ENCODE measurements around the gene REC8. TPM values are rescaled to one million over a fixed set of nuclear protein-coding genes. Genes with fewer than 3 reads are reported as not detected.

Gene REC8
- total RNA-seq, 4 donors from 2014 or later: 6.5 to 25.5 (median 16.3) TPM

DNA sequence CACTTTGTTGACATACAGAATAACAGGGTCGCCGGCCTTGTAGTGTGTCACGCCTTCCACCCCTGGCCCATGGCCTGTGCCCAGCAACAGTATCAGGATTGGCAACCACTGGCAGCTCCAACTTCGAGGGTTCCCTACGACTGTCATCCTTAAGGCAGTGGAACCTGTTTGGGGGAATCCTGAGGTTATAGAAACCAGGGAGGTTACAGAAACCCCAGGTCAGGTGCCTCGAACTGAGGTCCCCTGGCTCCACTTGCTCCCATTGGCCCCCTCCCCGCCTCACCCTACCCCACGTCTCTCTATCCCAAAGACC, 22.9 kb downstream of the REC8 start:
- Histone ChIP-seq H3K27ac (peak overlapping the region; percentile 96 to 99 (median 98)), H3K4me3 (peak overlapping the region; percentile 92 to 98 (median 96)), H3K9me3 (no peaks in the 10 kb centered on the region), H3K36me3 (peaks cover 0 to 36% (median 0%) of the 10 kb centered on the region in 3 donors), H3K27me3 (no peaks in the 10 kb centered on the region), H3K4me1 (peaks cover 0 to 56% (median 18%) of the 10 kb centered on the region in 4 donors)
- TF ChIP-seq, protein P1, sequence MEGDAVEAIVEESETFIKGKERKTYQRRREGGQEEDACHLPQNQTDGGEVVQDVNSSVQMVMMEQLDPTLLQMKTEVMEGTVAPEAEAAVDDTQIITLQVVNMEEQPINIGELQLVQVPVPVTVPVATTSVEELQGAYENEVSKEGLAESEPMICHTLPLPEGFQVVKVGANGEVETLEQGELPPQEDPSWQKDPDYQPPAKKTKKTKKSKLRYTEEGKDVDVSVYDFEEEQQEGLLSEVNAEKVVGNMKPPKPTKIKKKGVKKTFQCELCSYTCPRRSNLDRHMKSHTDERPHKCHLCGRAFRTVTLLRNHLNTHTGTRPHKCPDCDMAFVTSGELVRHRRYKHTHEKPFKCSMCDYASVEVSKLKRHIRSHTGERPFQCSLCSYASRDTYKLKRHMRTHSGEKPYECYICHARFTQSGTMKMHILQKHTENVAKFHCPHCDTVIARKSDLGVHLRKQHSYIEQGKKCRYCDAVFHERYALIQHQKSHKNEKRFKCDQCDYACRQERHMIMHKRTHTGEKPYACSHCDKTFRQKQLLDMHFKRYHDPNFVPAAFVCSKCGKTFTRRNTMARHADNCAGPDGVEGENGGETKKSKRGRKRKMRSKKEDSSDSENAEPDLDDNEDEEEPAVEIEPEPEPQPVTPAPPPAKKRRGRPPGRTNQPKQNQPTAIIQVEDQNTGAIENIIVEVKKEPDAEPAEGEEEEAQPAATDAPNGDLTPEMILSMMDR (IDR thresholded peaks at IDR 0.05): no peak
- no peak for TF ChIP-seq POLR2A (IDR thresholded peaks at IDR 0.05)
- TF ChIP-seq EP300 (IDR thresholded peaks at IDR 0.05): no peak
- 48 to 56% methylated on average over 8 of the region's 8 CpGs for WGBS, 2 donors
- no peak for DNase-seq (ENCODE audit: low spot score in 2 of 2)

DNA sequence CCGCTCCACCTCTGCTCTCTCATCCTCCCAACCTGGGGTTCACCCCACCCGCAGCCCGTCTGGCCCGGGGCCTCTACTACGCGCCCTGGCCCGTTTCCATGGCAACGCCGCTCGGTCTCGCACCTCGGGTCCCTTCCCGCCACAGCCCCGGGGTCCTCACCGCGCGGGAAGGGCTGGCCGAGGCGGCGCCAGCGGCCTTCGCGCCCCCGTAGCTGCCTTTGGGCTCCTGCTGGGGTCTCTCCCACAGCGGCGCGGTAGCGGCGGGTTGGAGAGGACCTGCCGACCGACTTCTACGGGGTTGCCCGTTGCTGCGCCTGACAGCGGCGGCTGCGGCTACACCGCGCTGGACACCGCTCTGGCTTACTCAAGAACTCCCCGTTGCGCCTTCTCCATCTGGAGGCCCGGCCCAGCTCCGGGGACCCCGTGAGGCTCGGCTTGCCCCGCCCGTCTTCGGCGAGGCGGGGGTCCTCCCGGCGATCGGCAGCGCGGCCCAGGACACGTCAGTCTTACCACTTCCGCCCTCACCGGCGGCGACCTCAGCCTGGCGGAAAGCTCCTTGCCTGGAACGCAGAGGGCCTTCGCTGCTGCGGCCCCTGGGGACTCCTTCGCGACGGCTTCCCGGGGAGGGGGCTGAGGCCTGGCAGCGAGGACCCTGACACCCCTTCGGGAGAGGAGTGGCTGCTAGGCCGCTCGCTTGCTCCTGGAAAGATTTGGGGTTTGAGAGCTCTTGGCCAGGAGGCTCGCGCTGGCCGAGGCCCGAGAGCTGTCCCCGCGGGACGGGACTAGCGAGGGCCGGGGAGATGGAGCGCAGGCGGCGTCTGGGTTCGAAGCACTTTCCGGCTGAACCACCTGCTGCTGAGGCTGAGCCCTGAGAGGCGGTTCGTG, 23.5 kb downstream of the REC8 start, which contains the start of gene TM9SF1:
Gene TM9SF1 (minus strand): TSS at position 256 of the 885 bp plus-strand sequence. CDS start 422 bp downstream, outside the sequence.
- Histone ChIP-seq H3K27ac (peak within 1 kb of the TSS; percentile 96 to 99 (median 98)), H3K4me1 (peaks cover 0 to 59% (median 18%) of the 10 kb centered on the region in 4 donors), H3K4me3 (peak within 1 kb of the TSS; percentile 92 to 98 (median 96)), H3K9me3 (no peaks in the 10 kb centered on the region), H3K27me3 (no peaks in the 10 kb centered on the region), H3K36me3 (peaks cover 0 to 34% (median 0%) of the 10 kb centered on the region in 3 donors)
- DNase-seq (ENCODE audit: low spot score in 2 of 2): peak; percentile 63 to 77
- WGBS, 2 donors: 0 to 1% methylated on average over 51 to 77 of the region's 89 CpGs
- TF ChIP-seq POLR2A (IDR thresholded peaks at IDR 0.05): peak in 1 of 2 donors; percentile 58
- peak; percentile 58 to 93 for TF ChIP-seq EP300 (IDR thresholded peaks at IDR 0.05)
- TF ChIP-seq, protein P1 (IDR thresholded peaks at IDR 0.05): peak in 1 of 5 experiments; percentile 18

DNA sequence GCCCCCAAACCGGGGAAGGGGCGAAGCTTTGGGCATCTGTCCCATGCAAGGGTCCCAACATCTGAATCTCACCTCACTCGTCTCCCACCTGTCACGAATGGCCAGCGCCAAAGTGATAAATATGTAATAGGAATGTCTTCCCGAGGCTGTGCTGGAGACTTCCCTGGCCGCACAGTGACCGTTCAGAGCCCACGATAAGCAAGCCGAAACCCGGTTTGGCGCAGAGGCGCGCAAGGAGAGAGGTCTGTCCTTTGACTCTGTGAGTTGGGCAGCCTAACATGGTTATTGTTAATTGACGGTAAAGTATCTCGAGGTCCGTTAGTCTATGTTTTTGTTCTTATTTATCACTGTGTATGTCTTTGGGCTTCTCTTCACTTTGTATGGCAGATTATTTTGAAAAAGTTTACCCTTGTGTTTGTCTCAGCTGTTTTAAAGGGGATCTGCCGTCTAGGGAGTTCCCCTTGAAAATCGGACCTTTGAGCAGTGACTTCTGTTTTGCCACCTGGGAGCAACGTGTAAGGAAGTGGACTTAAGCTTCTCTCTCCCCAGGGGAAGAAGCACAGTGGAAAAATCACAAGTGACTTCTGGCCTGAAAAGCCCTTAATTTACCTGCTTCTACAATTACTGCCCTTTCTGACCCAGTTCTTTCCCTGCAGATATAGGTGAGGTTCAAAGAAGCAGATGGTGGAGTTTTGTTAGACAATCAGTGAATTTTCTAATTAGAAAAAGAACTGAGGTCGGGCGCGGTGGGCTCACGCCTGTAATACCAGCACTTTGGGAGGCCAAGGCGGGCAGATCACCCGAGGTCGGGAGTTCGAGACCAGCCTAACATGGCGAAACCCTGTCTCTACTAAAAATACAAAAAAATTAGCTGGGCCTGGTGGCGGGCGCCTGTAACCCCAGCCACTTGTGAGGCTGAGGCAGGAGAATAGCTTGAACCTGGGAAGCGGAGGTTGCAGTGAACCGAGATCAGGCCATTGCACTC, 24.5 kb downstream of the REC8 start:
- H3K27ac ChIP-seq: peak overlapping the region; percentile 96 to 99 (median 98)
- no peaks in the 10 kb centered on the region for H3K9me3 ChIP-seq
- DNase-seq (ENCODE audit: low spot score in 2 of 2): no peak
- peaks cover 0 to 59% (median 18%) of the 10 kb centered on the region in 4 donors for H3K4me1 ChIP-seq
- 32 to 35% methylated on average over 33 of the region's 33 CpGs for WGBS, 2 donors
- TF ChIP-seq, protein P1 (IDR thresholded peaks at IDR 0.05): no peak
- TF ChIP-seq EP300 (IDR thresholded peaks at IDR 0.05) (no peak), POLR2A (IDR thresholded peaks at IDR 0.05) (no peak)
- peak overlapping the region; percentile 92 to 98 (median 96) for H3K4me3 ChIP-seq
- H3K36me3 ChIP-seq: peaks cover 0 to 35% (median under 1%) of the 10 kb centered on the region in 3 donors
- no peaks in the 10 kb centered on the region for H3K27me3 ChIP-seq

DNA sequence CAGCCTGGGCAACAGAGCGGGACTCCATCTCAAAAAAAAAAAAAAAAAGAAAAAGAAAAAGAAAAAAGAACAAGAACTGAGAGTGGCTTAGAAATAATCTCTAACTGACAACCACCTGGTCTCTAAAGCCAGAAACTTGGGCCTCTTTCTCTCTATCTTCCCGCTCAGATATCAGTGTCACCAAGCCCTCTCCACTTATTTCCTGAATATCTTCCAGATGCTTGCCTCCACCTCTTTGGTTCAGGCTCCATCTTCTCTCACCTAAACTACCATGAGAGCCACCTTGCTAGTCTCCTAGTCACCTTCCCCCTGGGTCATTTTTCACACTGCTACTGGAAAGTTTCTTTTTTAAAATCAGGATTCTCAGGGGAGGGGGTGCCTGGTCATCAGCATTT, 25.2 kb downstream of the REC8 start:
- Histone ChIP-seq H3K27ac (no peak overlapping the region), H3K9me3 (no peaks in the 10 kb centered on the region), H3K4me3 (no peak overlapping the region), H3K27me3 (no peaks in the 10 kb centered on the region), H3K36me3 (peaks cover 0 to 34% (median 3%) of the 10 kb centered on the region in 3 donors), H3K4me1 (peaks cover 0 to 55% (median 18%) of the 10 kb centered on the region in 4 donors)
- 94 to 96% methylated on average over 2 of the region's 2 CpGs for WGBS, 2 donors
- DNase-seq (ENCODE audit: low spot score in 2 of 2): no peak
- TF ChIP-seq EP300 (IDR thresholded peaks at IDR 0.05) (no peak), POLR2A (IDR thresholded peaks at IDR 0.05) (no peak)
- TF ChIP-seq, protein P1 (IDR thresholded peaks at IDR 0.05): no peak

All from tibial nerve (tissue), 4 donors.